HG03108 (cell line): Measurements from ENCODE around the gene TMEM165.

ENCODE experiments used
- ATAC-seq: cut with Tn5 transposase; IDR thresholded peaks from one replicate; pipeline ENCODE4 v1.9.1; 2021; ENCODE audit warnings: moderate library complexity; ENCODE audit not compliant: unreplicated experiment

The TMEM165 gene

GRCh38 chr4:55399581-55399980 lies 3.8 kb downstream of the TMEM165 start:
- no peak for ATAC-seq

DNA sequence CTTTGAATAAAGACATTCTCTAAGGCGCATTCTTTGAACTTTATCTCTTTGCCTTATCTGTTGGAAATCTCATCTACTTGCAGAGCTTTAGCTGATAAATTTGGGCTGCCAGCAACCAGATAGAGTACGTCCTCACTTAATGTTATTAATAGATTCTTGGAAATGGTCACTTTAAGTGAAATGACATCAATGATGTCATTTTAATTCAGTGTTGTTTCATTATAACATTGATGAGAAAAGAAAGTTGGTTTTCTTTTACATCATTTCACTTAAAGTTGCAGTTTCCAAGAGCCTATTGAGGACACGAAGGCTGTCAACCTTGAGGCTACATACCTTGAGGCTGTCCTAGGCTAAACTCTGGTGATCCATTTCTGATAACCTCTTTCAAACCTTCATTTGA lies 9.3 kb downstream of the TMEM165 start:
- no peak for ATAC-seq

DNA sequence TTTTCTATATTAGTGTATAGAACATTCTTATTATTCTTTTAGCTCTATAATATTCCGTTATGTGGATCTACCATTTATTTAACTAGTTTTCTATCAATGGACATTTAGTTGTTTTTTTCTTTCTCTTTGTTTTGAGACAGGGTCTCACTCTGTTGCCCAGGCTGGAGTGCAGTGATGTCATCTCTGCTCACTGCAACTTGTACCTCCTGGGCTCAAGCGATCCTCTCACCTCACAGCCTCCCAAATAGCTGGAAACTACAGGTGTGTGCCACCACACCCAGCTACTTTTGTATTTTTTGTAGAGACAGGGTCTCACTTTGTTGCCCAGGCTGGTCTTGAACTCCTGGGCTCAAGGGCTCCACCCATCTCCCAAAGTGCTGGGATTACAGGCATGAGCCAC lies 10.8 kb downstream of the TMEM165 start:
- no peak for ATAC-seq

DNA sequence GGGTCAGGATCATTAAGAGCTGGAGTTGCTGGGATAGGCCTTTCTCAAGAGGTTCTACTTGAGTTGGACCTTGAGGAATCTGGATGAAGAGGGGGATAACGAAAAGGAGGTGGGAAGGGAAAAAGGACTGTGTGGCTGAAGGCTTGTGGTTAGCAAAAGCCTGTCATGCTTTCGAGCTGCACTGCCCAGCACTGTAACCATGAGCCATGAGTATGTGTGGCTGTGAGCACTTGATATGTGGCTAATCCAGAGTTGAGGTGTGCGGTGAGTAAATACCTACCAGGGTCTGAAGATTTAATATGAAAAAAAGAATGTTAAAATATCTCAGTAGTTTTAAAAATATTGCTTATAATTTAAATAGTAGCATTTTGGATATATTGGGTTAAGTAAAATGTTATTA lies 11.4 kb downstream of the TMEM165 start:
- ATAC-seq = no peak

DNA sequence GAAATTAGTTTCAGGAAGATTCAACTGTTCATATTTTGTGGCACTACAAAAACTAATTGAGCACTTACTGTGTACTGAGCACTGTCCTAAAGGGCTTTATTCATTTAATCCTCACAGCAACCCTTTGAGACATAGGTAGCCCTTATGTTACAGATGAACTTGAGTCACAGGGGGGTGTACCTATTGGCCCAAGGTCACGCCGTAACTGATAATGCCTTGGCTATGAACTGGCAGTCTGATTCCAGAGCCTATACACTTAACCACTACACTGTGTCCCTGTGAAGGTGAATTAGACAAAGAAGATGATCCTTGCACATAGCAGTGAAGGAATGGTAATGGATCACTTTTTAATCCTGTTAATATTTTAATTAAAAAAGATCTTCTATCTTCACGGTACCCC lies 12.0 kb downstream of the TMEM165 start:
- no peak for ATAC-seq

DNA sequence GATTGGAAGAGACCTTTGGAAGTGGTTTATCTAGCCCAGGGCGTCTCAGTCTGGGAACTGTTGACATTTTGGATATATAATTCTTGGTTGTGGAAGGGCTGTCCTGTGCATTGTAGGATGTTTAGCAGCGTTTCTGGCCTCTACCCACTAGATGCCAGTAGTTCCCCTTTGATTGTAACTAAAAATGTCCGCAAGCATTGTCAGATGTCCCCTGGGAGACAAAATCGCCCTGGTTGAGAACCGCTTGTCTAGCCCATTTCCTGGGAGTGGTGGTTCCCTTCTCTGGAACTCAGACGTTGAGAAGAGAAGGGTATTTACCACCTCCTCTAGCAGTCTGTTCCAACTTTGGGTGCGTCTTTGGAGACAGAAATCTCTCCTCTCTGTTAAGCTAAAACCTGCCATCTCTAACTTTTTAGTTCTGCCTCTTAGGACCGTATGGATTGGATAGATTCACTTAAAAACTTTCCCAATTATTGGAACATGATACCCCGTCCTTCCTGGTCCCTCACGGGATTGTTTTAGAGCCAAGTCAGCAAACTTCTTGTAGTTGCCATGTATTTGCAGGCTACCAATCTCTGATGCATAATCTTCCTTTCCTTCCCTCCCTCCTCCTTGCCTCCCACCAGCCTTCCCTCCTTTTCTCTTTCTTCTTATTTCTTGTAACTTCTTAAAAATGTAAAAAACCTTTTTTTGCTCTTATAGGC lies 13.9 kb downstream of the TMEM165 start:
- peak; percentile 80 for ATAC-seq

DNA sequence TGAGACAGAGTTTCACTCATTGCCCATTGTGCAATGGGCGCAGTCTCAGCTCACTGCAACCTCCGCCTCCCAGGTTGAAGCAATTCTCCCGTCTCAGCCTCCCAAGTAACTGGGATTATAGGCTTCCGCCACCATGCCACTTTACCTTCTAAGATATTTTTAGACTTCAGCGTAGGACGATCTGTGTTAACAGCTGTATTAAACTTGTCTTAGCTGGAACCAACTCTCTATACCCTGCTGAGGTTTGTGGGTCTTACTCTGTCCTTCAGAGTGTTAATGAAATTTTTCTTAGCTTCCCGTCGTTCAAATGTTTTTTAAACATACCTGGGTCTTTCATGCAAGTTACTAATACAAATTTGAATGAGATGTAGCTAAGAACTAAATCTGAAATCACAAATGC lies 14.7 kb downstream of the TMEM165 start:
- ATAC-seq = no peak

DNA sequence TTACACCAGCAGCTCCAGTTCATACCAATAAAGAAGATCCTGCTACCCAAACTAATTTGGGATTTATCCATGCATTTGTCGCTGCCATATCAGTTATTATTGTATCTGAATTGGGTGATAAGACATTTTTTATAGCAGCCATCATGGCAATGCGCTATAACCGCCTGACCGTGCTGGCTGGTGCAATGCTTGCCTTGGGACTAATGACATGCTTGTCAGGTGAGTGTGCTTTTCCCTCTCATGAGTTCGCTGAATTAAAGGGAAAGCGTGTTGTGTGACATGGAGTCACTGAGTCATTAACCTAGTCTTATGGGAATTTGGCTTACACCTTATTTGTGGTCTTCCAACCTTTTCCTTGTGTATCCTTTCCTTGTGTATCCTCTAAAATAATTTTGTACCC lies 15.9 kb downstream of the TMEM165 start:
- ATAC-seq = no peak

- no peak for ATAC-seq
Observed at GRCh38 chr4:55416176-55416575, 20.4 kb downstream of the TMEM165 start.

- ATAC-seq = no peak
Observed at GRCh38 chr4:55424791-55425190, 29.0 kb downstream of the TMEM165 start.

DNA sequence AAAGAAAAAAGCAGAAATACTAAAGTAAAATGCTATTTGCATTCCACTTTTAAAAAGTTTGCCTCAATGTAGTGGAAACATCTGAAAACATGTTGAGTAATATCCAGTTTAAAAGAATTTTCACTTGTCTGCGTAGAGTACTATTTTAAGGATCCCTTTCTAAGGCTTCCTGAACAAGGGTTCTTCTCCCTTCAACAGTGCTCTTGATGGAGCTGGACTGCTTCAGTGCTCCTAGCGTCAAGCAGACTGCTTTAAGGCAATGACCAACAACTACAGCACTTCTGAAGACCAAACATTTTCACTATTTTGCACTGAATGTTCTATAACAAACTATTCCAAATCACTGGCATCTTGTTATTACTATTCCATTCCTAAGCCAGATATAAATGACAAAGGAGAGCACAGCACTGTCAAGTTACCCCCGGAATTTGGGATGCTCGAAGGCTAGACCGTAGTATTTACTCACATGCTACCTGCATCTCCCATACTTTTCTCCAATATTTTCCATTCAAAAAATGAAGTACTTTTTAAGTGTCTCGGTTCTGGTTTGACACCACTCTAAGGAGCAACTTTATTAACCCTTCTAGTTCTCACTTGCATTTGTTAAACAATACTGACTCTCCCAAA lies 36.1 kb downstream of the TMEM165 start:
- ATAC-seq = no peak

- peak; percentile 80 for ATAC-seq
Observed at GRCh38 chr4:55435141-55435841, 39.5 kb downstream of the TMEM165 start.

GRCh38 chr4:55437356-55437796 lies 41.6 kb downstream of the TMEM165 start:
- no peak for ATAC-seq

GRCh38 chr4:55437823-55438222 lies 42.1 kb downstream of the TMEM165 start:
- ATAC-seq = no peak

DNA sequence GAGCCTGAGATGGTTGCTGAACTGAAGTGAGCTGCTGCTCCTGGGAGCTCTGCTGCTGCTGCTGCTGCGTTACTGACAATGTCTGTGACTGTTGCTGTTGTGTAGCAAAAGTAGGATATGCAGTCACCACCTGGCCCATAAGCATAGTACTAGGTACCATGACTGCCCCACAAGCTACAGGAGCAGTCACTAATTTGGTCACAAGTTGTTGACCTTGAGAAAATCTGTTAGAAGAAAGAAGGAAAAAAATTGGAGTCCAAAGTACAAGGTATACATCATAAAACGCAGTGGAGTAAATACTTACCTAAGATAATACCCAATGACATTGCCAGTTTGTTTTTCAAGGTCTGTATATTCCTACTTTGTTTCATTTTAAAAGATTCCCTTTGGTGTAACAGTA lies 42.6 kb downstream of the TMEM165 start:
- no peak for ATAC-seq

DNA sequence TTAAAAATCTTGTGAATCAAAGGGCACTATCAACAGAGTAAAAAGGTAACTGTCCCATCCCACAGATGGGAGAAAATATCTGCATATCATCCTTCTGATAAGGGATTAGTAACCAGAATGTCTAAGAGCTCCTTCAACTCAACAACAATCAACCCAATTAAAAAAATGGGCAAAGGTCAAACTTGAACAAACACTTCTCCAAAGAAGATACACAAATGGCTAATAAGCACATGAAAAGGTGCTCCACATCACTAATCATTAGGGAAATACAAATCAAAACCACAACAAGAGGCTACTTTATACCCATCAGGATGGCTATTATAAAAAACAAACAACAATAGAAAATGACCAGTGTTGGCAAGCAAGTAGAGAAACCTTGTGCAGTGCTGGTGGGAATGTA lies 43.3 kb downstream of the TMEM165 start:
- ATAC-seq = no peak

DNA sequence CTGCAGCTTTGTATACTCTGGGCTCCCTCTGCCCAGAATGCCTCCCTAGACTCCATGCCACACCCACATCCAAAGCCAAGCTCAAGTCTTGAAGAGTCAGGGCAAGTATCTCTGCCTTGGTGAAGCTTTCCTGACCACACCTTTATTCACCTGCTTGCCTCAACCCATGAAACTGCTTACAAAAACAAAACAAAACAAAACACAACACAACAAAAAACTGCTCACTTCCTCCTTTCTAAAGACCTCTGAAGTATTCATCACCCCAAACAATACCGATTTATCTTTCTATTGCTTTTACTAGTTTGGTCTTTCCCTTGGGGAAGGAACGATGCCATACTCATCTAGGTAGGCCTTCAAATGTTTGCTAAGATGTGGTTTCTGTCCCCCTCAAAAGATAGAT lies 45.0 kb downstream of the TMEM165 start:
- ATAC-seq = no peak

GRCh38 chr4:55442541-55442940 lies 46.8 kb downstream of the TMEM165 start:
- ATAC-seq = no peak

GRCh38 chr4:55444827-55445226 lies 49.1 kb downstream of the TMEM165 start:
- no peak for ATAC-seq

- ATAC-seq = no peak
Observed at GRCh38 chr4:55445921-55446577, 50.3 kb downstream of the TMEM165 start.

DNA sequence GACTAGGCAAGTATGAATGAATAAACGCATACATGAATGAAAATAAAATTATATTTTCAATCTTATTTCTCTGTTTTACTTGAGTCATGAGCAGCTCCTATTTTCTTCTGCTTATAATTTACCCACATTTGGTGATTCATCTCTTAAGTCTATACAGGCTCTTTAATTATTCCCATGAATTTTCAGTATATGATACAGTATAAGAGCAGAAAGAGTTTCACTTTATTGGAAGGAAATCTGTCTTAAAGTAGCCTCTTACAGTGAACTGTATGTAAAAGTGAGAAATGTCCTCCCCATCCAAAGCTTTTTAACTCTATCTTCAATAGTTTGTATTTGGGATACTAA lies 50.8 kb downstream of the TMEM165 start:
- no peak for ATAC-seq
